Measurements from ENCODE around the gene GPR107.
A peak's percentile ranks its signal among the peaks of the same experiment; 100 is the strongest.

Gene GPR107

DNA sequence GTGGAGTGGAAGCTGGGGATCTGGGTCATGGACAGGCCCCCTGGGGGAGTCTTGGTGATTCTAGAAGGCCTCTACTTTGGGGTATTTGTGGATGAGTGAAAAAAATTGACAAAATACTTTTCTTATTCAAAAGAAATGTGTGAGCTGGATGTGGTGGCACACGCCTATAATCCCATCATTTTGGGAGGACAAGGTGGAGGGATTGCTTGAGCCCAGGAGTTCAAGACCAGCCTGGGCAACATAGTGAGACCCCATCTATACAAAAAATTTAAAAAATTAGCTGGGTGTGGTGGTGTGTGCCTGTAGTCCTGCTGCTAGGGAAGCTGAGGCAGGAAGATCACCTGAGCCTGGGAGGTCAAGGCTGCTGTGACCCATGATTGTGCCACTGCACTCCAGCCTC, 111.9 kb downstream of the GPR107 start:
- TF ChIP-seq, protein P1, sequence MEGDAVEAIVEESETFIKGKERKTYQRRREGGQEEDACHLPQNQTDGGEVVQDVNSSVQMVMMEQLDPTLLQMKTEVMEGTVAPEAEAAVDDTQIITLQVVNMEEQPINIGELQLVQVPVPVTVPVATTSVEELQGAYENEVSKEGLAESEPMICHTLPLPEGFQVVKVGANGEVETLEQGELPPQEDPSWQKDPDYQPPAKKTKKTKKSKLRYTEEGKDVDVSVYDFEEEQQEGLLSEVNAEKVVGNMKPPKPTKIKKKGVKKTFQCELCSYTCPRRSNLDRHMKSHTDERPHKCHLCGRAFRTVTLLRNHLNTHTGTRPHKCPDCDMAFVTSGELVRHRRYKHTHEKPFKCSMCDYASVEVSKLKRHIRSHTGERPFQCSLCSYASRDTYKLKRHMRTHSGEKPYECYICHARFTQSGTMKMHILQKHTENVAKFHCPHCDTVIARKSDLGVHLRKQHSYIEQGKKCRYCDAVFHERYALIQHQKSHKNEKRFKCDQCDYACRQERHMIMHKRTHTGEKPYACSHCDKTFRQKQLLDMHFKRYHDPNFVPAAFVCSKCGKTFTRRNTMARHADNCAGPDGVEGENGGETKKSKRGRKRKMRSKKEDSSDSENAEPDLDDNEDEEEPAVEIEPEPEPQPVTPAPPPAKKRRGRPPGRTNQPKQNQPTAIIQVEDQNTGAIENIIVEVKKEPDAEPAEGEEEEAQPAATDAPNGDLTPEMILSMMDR (IDR thresholded peaks at IDR 0.05; ENCODE audit: low read depth, low read length, missing control alignments), result no peak
- no peak for DNase-seq
- Histone ChIP-seq H3K27me3 (replicated peaks) (no peaks in the 10 kb centered on the region), H3K27ac (no peak overlapping the region), H3K4me3 (ENCODE audit: low read depth, low read length) (no peak overlapping the region), H3K36me3 (replicated peaks) (no peaks in the 10 kb centered on the region)
- in situ Hi-C loops (cut with HindIII; ENCODE audit: low pct_ligation_motif_present, low sequenced_read_pairs), result no loop called here

DNA sequence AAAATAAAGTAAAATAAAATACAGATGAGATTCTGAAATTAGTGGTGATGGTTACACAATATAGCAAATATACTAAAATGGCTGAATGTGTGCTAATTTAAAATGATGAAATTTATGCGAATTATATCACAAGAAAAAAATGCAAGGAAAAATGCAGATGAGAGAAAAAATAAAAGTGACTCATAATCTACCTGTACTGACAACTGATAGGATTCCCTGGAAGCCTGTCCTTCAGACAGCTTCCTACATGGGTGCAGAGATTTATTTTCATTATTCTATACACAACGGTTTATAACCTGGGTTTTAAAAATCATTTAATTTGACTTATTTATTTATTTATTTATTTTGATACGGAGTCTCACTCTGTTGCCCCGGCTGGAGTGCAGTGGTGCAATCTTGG, 112.7 kb downstream of the GPR107 start:
- Histone ChIP-seq H3K4me3 (ENCODE audit: low read depth, low read length) (no peak overlapping the region), H3K27ac (no peak overlapping the region), H3K36me3 (replicated peaks) (no peaks in the 10 kb centered on the region), H3K27me3 (replicated peaks) (no peaks in the 10 kb centered on the region)
- DNase-seq, result no peak
- TF ChIP-seq, protein P1 (IDR thresholded peaks at IDR 0.05; ENCODE audit: low read depth, low read length, missing control alignments), result no peak
- in situ Hi-C loops (cut with HindIII; ENCODE audit: low pct_ligation_motif_present, low sequenced_read_pairs), result no loop called here

DNA sequence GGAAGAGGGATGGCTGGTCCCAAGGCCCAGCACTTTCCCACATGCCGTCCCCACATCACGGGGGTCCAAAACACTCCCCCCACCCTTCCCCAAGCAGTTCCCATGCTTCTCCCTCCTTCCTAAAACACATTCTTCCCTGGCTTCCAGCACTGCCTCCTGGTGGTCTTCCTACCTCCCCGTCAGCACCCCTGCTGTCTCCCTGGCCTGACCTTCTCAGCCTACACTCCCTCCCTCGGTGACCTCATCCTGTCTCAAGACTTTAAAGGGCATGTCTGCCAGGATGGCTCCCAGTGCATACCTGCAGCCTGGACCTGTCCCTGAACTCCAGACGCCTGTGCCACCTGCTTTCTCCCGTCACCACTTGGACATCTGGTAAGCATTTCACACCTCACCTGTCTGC, 114.2 kb downstream of the GPR107 start:
- no peak overlapping the region for H3K4me3 ChIP-seq (ENCODE audit: low read depth, low read length)
- TF ChIP-seq, protein P1 (IDR thresholded peaks at IDR 0.05; ENCODE audit: low read depth, low read length, missing control alignments), result peak; percentile 45
- no peaks in the 10 kb centered on the region for H3K27me3 ChIP-seq (replicated peaks)
- no peak for DNase-seq
- H3K27ac ChIP-seq, result no peak overlapping the region
- in situ Hi-C loops (cut with HindIII; ENCODE audit: low pct_ligation_motif_present, low sequenced_read_pairs), result no loop called here
- H3K36me3 ChIP-seq (replicated peaks), result no peaks in the 10 kb centered on the region

- peak overlapping the region; percentile 42 for H3K4me3 ChIP-seq (ENCODE audit: low read depth, low read length)
- in situ Hi-C loops (cut with HindIII; ENCODE audit: low pct_ligation_motif_present, low sequenced_read_pairs), result no loop called here
- no peak overlapping the region for H3K27ac ChIP-seq
- peaks cover under 1% of the 10 kb centered on the region for H3K36me3 ChIP-seq (replicated peaks)
- no peak for DNase-seq
- TF ChIP-seq, protein P1 (IDR thresholded peaks at IDR 0.05; ENCODE audit: low read depth, low read length, missing control alignments), result no peak
- H3K27me3 ChIP-seq (replicated peaks), result no peaks in the 10 kb centered on the region
Measured at GRCh38 chr9:130171226-130172148, 117.8 kb downstream of the GPR107 start.

GRCh38 chr9:130172161-130172857, 118.6 kb downstream of the GPR107 start, which contains the start of gene NCS1:
NCS1 (plus strand) TSS chr9:130172404; CDS start chr9:130172664, 260 bp downstream.
- peak; percentile 47 for DNase-seq
- in situ Hi-C loops (cut with HindIII; ENCODE audit: low pct_ligation_motif_present, low sequenced_read_pairs), result no loop called here

More at GRCh38 chr9:130172161-130172857, 118.6 kb downstream of the GPR107 start, which contains the start of gene NCS1:
- Histone ChIP-seq H3K27ac (peak within 1 kb of the TSS; percentile 58), H3K27me3 (replicated peaks) (no peaks in the 10 kb centered on the region), H3K4me3 (ENCODE audit: low read depth, low read length) (peak within 1 kb of the TSS; percentile 71), H3K36me3 (replicated peaks) (peaks cover 4% of the 10 kb centered on the region)
- TF ChIP-seq, protein P1 (IDR thresholded peaks at IDR 0.05; ENCODE audit: low read depth, low read length, missing control alignments), result no peak
